CD4-positive, alpha-beta T cell (primary cell): ENCODE results near the gene LRRC39. TPM values are rescaled to one million over a fixed set of nuclear protein-coding genes. Genes with fewer than 3 reads are reported as not detected.

Source experiments
- ATAC-seq: fragments of 200-7000 bp; cut with Tn5 transposase; one replicate; pipeline ENCODE4 v1.10.0; 2022; ENCODE audit warnings: mild to moderate bottlenecking; ENCODE audit not compliant: poor library complexity
- CTCF ChIA-PET: fragments of 350-600 bp; sonication (Branson Sonifier 250); formaldehyde crosslinking; loops from one replicate; lab custom pipeline; 2021; ENCODE audit warnings: antibody characterized with exemption, inconsistent platforms; lab: Charles Lee
- POLR2A ChIA-PET: fragments of 350-600 bp; sonication (Branson Sonifier 250); formaldehyde crosslinking; loops from one replicate; lab custom pipeline; 2021; ENCODE audit warnings: antibody characterized with exemption, inconsistent platforms; lab: Charles Lee
- DNase-seq, 14 experiments: peaks; one replicate each; pipeline ENCODE4 v3.0.0-alpha.2; 2013 to 2020; ENCODE audit warnings: mixed read lengths in 2 of 14
- H3K27ac ChIP-seq, 2 donors: one replicate each; pipeline versions ENCODE4 v1.5.1 to v1.7.0; 2013; ENCODE audit warnings: low read length in 2 of 2, low read depth in 1 of 2, mild to moderate bottlenecking in 1 of 2
- H3K27me3 ChIP-seq, 2 experiments: 1 replicate in 1 of 2; 2 replicates in 1 of 2; pipeline versions ENCODE4 v1.6.1 to v1.7.0; 2013; ENCODE audit warnings: low read length in 2 of 2, control low read depth in 1 of 2, mild to moderate bottlenecking in 1 of 2, moderate library complexity in 1 of 2; ENCODE audit not compliant: insufficient read depth in 2 of 2, control insufficient read depth in 1 of 2
- H3K36me3 ChIP-seq: one replicate; pipeline ENCODE4 v1.6.1; 2013; ENCODE audit warnings: low read length, control low read depth; ENCODE audit not compliant: insufficient read depth
- H3K4me1 ChIP-seq: one replicate; pipeline ENCODE4 v1.6.1; 2013; ENCODE audit warnings: low read length, control low read depth; ENCODE audit not compliant: insufficient read depth
- H3K4me3 ChIP-seq: one replicate; pipeline ENCODE4 v1.5.1; 2013; ENCODE audit warnings: mild to moderate bottlenecking, low read length, moderate library complexity
- H3K9me3 ChIP-seq, 2 experiments: 1 replicate in 1 of 2; 2 replicates in 1 of 2; pipeline versions ENCODE4 v1.6.1 to v1.7.0; 2013; ENCODE audit warnings: low read length in 2 of 2, mild to moderate bottlenecking in 2 of 2, control low read depth in 1 of 2, moderate library complexity in 1 of 2; ENCODE audit not compliant: control insufficient read depth in 1 of 2, insufficient read depth in 1 of 2
- H3K27ac Mint-ChIP-seq: one replicate; pipeline ENCODE4 v1.8.0; 2020; ENCODE audit warnings: mixed read lengths
- H3K27me3 Mint-ChIP-seq: one replicate; pipeline ENCODE4 v1.8.0; 2021; ENCODE audit warnings: mixed read lengths
- H3K36me3 Mint-ChIP-seq: one replicate; pipeline ENCODE4 v1.8.0; 2021; ENCODE audit warnings: low read depth, mixed read lengths
- H3K4me1 Mint-ChIP-seq: one replicate; pipeline ENCODE4 v1.8.0; 2021; ENCODE audit warnings: low read depth, mixed read lengths
- H3K4me3 Mint-ChIP-seq: one replicate; pipeline ENCODE4 v1.8.0; 2020; ENCODE audit warnings: mild to moderate bottlenecking, mixed read lengths
- H3K9me3 Mint-ChIP-seq: one replicate; pipeline ENCODE4 v1.8.0; 2020; ENCODE audit warnings: mixed read lengths
- intact Hi-C, 2 experiments: fragments of 100-400 bp; cut with DNase I in 1 of 2; cut with micrococcal nuclease in 1 of 2; formaldehyde crosslinking; loops; one replicate each; pipeline versions ENCODE4 v1.15.1 to v1.9.0; 2023 to 2025; cut with DNase I, micrococcal nuclease
- total RNA-seq, 174 experiments: library from RNA in 2 of 174; stranded (reverse) in 2 of 174; gene quantifications; one replicate each; pipeline ENCODE4 v1.2.3 and lab custom pipeline; 2021 to 2026
- TF ChIP-seq, protein P1 (sequence below): fragments of 200-600 bp; IDR thresholded peaks from one replicate; pipeline ENCODE4 v1.8.0; 2022; ENCODE audit warnings: antibody characterized with exemption, mild to moderate bottlenecking

LRRC39 gene
- total RNA-seq, 2 experiments from 2014 or later, result 1.3 to 1.4 TPM

DNA sequence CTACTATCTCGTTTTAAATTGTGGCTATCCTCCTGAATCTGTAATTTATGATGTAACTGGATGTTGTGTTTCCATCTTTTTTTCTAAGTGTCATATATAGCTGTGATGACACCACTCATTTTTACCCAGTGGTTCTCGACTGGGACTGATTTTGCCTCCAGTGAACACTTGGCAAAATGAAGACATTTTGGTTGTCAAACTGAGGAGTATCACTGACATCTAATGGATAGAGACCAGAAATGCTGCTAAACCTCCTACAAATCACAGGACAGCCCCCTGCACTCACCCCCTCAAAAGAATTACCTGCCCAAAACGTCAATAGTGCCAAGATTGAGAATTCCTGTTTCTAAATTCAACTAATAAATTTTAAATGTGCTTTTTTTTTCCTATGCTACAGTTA lies 43.2 kb downstream of the LRRC39 start:
- Mint-ChIP-seq H3K4me3 (peak overlapping the region; percentile 81), H3K9me3 (no peaks in the 10 kb centered on the region), H3K27me3 (no peaks in the 10 kb centered on the region), H3K36me3 (peaks cover 50% of the 10 kb centered on the region), H3K4me1 (peaks cover 47% of the 10 kb centered on the region), H3K27ac (no peak overlapping the region)
- H3K4me1 ChIP-seq, result peaks cover 12% of the 10 kb centered on the region
- peaks cover 33% of the 10 kb centered on the region for H3K36me3 ChIP-seq
- intact Hi-C loops, result loop anchor here (5.0 to 10.0 kb wide), 9 partner anchors 112 to 760 kb away; partner anchors contain the start of genes CDC14A (in 1 of the 2), DBT (in 1 of the 2), EXTL2 (in 1 of the 2) and RTCA (in 1 of the 2)
- no peaks in the 10 kb centered on the region for H3K27me3 ChIP-seq
- no peak overlapping the region for H3K4me3 ChIP-seq
- ChIA-PET CTCF (no interaction called here), POLR2A (no interaction called here)
- TF ChIP-seq, protein P1, sequence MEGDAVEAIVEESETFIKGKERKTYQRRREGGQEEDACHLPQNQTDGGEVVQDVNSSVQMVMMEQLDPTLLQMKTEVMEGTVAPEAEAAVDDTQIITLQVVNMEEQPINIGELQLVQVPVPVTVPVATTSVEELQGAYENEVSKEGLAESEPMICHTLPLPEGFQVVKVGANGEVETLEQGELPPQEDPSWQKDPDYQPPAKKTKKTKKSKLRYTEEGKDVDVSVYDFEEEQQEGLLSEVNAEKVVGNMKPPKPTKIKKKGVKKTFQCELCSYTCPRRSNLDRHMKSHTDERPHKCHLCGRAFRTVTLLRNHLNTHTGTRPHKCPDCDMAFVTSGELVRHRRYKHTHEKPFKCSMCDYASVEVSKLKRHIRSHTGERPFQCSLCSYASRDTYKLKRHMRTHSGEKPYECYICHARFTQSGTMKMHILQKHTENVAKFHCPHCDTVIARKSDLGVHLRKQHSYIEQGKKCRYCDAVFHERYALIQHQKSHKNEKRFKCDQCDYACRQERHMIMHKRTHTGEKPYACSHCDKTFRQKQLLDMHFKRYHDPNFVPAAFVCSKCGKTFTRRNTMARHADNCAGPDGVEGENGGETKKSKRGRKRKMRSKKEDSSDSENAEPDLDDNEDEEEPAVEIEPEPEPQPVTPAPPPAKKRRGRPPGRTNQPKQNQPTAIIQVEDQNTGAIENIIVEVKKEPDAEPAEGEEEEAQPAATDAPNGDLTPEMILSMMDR, result no peak
- no peak for DNase-seq
- ATAC-seq, result no peak
- no peak overlapping the region for H3K27ac ChIP-seq
- H3K9me3 ChIP-seq, result no peaks in the 10 kb centered on the region

DNA sequence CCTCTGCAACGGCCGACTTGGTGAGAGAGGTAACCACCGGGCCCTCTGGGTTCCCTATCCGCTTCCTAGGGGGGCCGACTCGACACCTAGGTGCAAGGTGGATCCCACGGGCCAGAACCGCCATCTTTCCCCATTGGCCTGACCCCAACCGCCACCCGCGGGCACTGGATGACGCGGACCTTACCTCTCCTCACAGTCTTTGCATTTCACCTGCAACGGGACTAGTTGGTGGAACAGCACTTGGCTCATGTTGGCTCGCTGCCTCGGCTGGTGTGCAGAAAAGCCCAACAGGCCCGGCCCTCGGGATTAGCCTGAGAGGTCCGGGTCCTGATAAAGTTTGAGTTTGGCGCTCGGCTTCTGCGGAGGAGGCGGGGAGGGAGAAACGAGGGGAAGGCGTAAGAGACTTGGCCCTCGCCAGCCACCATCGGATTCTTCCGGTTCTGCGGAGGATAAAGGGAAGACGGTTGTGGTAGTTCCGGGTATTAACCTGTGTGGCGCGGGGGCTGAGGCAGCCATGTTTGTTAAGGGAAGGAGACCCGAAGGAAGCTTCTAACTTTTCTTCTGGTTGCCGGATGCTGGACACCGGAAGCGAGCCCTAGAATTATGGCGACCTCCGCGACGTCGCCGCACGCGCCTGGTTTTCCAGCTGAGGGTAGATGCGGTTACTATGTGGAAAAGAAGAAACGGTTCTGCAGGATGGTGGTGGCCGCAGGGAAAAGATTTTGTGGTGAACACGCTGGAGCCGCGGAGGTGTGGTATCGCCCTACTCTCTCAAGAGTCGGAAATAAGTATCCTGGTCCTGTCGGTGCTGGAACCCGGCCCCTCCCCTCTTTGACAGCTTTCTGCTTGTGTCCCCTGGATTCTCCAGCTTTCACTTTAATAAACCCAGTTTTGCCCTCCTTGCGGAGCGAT lies 45.2 kb downstream of the LRRC39 start, which contains the start of the genes SASS6 and TRMT13:
SASS6 (minus strand) TSS at position 365 of the 912 bp plus-strand sequence; CDS start at position 249, 116 bp downstream.
TRMT13 (plus strand) TSS at position 598 of the 912 bp plus-strand sequence; CDS start at position 604, 6 bp downstream.
- CTCF ChIA-PET, result no interaction called here
- Mint-ChIP-seq H3K27me3 (no peaks in the 10 kb centered on the region), H3K36me3 (peaks cover 31% of the 10 kb centered on the region), H3K9me3 (no peaks in the 10 kb centered on the region), H3K4me1 (peaks cover 43% of the 10 kb centered on the region), H3K4me3 (peak within 1 kb of the TSS; percentile 89), H3K27ac (peak within 1 kb of the TSS; percentile 92)
- Histone ChIP-seq H3K4me3 (peak within 1 kb of the TSS; percentile 77), H3K36me3 (peaks cover 12% of the 10 kb centered on the region), H3K27ac (peak within 1 kb of the TSS; percentile 42 to 43), H3K9me3 (no peaks in the 10 kb centered on the region), H3K27me3 (no peaks in the 10 kb centered on the region), H3K4me1 (peaks cover 12% of the 10 kb centered on the region)
- TF ChIP-seq, protein P1, result no peak
- POLR2A ChIA-PET, result interaction anchor here (0.5 to 1.5 kb wide), 18 partner anchors 10 to 1103 kb away, joined by 3 to 24 read pairs (median 3); partner anchors contain the start of genes CDC14A, DBT, EXTL2 and RTCA
- DNase-seq, result peak; percentile 83 to 97 (median 90)
- intact Hi-C loops, result loop anchor here (1.0 to 10.0 kb wide), 14 partner anchors 92 to 1262 kb away; partner anchors contain the start of genes DBT (in 2 of the 2), CDC14A (in 1 of the 2), EXTL2 (in 1 of the 2) and RTCA (in 1 of the 2)
- peak; percentile 97 for ATAC-seq

DNA sequence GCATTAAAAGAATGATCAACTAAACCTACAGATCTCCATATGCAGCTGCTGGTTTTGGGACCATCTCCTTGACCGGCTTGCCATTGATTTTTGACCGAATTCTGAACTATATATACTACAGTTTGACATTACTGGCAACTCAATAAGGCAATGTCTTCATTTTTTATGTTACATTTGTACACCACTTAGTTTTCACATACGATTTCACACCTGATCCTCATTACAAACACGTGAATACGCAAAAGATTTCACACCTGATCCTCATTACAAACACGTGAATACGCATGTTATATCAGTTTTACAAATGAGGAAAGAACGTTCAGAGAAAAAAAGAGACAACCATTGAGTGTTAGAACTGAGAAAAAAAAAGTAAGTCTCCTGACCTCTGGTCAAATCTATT lies 46.4 kb downstream of the LRRC39 start:
- ATAC-seq, result no peak
- H3K36me3 Mint-ChIP-seq, result peaks cover 20% of the 10 kb centered on the region
- H3K27ac Mint-ChIP-seq, result no peak overlapping the region
- H3K4me1 Mint-ChIP-seq, result peaks cover 43% of the 10 kb centered on the region
- Histone ChIP-seq H3K27me3 (no peaks in the 10 kb centered on the region), H3K4me1 (peaks cover 12% of the 10 kb centered on the region), H3K27ac (no peak overlapping the region), H3K4me3 (peak overlapping the region; percentile 77), H3K9me3 (no peaks in the 10 kb centered on the region), H3K36me3 (peaks cover under 1% of the 10 kb centered on the region)
- intact Hi-C loops, result loop anchor here (1.0 to 10.0 kb wide), 12 partner anchors 91 to 1261 kb away; partner anchors contain the start of genes CDC14A (in 1 of the 2), DBT (in 1 of the 2), EXTL2 (in 1 of the 2) and RTCA (in 1 of the 2)
- CTCF ChIA-PET, result no interaction called here
- peak overlapping the region; percentile 89 for H3K4me3 Mint-ChIP-seq
- no peaks in the 10 kb centered on the region for H3K9me3 Mint-ChIP-seq
- POLR2A ChIA-PET, result no interaction called here
- H3K27me3 Mint-ChIP-seq, result no peaks in the 10 kb centered on the region
- no peak for DNase-seq
- TF ChIP-seq, protein P1, result no peak
